Activated CD4-positive, alpha-beta T cell treated with anti-CD3 and anti-CD28 coated beads for 48 hours (primary cell): ENCODE measurements around the gene GPRC5B.

Experiments
- DNase-seq: peaks from one replicate; pipeline ENCODE4 v3.0.0-alpha.2; 2020

The GPRC5B gene

DNA sequence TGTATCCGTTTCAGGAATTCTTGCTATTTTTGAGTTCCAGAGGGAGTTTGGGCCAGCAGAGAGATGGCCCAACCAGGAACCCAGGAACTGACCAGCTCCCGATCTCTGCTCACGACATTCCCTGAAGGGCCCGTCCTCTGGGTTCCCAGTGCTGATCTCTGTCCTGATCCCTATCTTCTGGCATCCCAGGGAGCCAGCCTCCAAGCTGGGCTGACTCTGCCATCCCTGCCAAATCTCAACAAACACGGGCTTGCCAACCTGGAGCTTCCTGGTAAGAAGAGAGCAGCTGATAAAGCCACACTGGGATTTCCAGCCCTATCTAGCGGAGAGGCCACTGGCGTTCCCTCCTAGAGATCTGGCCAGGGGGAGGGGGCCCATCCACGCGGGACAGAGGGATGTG is 16.2 kb downstream of the GPRC5B start:
- no peak for DNase-seq

DNA sequence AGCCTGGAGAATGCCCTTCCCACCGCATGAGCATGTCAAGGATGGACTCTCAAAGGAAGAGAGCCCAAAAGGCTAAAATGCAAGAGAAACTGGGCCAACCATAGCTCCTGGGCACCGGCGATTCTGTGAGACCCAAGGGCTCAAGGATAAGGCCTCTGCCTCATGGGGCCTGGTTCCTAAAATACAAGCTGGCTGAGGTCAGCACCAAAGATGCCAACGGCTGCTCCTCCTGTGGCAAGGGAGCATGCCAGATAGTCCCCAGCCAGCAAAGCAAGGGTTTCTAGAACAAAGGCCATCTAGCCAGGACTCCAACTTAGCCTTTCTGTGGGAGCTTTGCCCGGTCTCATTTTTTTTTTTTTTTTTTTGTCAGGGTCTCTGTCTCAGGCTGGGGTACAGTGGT is 20.1 kb downstream of the GPRC5B start:
- no peak for DNase-seq

DNA sequence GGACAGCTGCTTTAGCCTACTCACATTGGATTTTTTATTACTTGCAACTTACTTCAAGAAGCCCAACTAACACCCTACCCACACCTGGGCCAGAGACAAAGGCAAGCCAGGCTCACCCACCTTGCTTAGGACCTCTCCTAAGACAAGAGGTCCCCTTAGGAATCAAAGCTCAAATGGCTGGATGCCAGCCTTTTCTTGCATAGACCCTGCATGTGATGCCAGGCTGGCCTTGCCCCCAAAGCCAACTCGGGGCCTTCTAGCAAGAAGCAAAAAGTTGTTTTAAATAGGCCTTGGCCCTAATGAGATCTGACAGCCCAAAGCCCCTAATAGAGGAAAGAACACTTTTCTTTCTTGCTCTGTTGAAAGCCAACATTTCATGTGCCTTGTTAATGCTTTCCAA is 20.7 kb downstream of the GPRC5B start:
- DNase-seq = no peak

DNA sequence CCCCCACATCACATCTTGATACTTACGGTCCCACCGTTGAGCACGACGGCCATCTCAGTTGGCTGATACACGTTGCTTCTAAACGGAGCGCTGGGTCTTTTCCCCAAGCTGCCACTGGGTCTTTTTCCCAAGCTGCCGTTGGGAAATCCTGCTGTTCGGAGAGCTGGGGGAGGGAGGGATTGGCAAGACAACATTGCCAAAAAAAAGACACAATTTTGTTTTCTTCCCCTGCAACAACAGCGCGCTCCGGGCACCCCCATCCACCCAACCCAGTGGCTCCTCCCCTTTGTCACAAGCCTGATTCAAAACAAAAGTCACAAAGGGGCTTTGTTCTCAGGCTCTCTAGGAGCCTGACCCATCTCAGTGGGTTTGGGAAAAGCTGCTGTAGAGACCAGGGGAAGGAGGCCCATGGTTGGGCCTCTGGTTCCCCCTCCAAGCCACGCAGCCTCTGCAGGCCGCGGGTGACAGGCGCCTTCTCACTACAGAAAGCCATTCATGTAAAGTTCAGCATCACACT is 22.8 kb downstream of the GPRC5B start:
- no peak for DNase-seq

- DNase-seq = no peak
Observed at GRCh38 chr16:19861133-19861532, 23.5 kb downstream of the GPRC5B start.

GRCh38 chr16:19860166-19861041 is 24.2 kb downstream of the GPRC5B start:
- no peak for DNase-seq

DNA sequence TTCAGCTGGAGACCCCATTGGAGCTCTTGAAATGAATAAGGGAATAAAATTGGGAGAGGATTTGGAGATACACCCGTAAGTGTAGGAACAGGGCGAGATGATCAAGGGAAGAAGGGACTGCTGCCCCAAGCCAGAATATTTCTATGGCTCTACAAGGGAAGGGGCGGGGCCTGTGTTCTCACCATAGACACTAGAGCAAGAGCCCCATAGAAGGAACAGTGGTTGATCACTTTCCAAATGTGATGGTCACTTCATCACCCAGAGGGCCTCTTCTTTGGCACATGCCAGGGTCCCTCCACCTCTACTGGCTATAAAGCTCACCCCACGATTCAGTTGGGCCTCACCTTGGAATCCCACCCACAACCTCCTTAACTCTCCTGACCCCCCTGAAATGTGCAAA is 25.0 kb downstream of the GPRC5B start:
- no peak for DNase-seq

DNA sequence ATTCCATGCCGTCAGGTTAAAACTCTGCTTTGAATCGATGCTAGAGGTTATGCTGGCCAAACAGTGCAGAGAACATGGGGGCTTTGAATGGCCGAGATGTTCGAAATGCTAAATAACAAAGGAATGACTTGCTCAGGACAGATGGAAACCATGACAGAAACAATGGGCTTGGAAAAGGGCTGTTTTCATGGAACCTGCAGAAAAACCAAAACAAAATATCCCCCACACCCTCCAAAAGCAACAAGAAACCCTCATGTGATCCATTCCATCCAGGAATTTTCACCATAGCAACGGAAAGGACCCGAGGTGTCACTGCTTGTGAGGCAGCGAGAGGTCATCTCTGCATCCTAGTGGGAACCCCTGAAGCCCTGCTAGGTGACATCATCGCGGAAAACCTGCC is 25.5 kb downstream of the GPRC5B start:
- no peak for DNase-seq

- no peak for DNase-seq
Observed at GRCh38 chr16:19858340-19859018, 26.2 kb downstream of the GPRC5B start.

- DNase-seq = no peak
Observed at GRCh38 chr16:19857593-19858339, 26.9 kb downstream of the GPRC5B start.

DNA sequence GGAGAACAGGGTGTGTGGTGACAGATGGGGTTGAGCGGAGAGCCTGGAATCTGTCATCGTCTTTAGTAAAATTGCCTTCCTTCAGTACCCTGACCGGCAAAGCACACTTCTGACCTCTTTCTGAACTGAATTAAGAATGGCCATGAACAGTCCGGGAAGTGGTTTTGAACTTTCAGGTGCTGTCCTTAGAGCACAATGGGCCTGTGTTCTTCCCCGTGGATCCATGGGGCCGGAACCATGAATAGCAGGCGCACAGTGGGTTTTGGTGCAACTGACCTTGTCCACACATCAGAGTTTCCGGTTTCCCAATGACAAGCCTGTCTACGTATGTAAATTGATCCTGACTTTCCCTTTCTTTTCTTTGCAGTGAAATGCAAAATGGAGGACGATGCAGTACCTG is 28.5 kb downstream of the GPRC5B start:
- no peak for DNase-seq

- DNase-seq = no peak
Observed at GRCh38 chr16:19854543-19854876, 30.1 kb downstream of the GPRC5B start.

DNA sequence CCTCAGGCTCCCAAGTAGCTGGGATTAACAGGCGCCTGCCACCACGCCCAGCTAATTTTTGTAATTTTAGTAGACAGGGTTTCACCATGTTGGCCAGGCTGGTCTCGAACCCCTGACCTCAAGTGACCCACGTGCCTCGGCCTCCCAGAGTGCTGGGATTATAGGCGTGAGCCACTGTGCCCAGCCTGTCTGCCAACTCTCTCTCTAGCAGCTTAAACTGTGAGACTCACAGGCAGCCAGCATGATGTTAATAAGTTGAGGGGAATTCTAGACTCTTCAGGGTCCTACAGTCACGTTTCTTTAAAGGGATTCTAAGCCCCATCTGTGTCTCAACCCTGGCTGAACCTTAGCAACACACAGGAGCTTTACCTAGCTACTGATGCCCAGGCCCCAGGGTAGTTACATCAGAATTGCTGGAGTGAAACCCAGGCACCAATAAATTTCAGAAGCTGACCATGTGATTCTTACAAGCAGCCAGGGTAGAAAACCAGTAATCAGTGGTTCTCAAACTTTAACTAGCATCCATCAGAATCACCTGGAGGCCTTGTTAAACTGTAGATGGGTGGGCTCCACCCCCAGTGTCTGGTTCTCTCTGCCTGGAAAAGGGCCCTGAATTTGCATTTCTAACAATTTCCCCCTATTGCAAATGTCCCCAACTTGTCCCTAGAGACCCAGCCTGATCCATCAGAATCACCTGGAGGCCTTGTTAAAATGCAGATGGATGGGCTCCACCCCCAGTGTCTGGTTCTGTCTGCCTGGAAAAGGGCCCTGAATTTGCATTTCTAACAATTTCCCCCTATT is 30.7 kb downstream of the GPRC5B start:
- DNase-seq = no peak

GRCh38 chr16:19853132-19853741 is 31.4 kb downstream of the GPRC5B start:
- no peak for DNase-seq

DNA sequence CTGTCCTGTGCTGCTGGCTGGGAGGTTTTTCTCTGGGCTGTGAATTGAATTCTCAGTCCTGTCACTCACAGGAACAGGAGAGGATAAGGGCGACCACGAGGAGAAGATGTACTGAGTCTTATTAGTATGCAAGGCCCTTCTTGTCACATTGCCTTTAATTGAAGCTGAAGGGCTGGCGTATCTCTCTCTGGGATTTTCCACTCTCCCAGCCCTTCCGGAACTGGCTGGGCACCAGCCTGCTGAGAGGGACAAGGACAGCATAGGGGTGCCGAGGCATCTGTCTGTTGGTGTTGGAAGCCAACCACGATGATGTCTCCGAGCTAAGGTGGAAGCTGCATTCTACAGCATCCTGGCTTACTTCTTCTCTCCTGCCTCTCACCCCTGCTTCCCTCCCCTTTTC is 33.2 kb downstream of the GPRC5B start:
- no peak for DNase-seq

GRCh38 chr16:19850131-19850817 is 34.4 kb downstream of the GPRC5B start:
- DNase-seq = no peak

DNA sequence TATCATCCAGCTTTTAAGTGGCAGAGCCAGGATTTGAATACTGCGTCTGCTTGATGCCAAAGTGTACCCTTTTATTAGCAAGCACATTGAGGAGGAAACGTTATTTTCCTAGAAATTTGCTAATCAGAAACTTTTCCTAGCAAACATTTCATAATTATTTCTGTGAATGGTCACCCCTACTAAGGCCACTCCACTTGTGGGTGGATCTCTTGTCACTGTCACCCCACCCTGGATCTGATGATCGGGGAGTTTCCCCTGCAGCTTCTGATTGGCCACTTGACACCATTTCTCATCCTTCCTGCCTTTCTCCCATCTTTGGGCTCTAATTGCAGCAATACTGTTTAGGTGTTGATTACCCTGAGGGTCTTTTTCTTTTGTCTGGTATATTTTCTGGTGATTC is 35.9 kb downstream of the GPRC5B start:
- DNase-seq = no peak

GRCh38 chr16:19846436-19846835 is 38.2 kb downstream of the GPRC5B start:
- no peak for DNase-seq

GRCh38 chr16:19844945-19845641 is 39.6 kb downstream of the GPRC5B start:
- DNase-seq = no peak

GRCh38 chr16:19843371-19843770 is 41.3 kb downstream of the GPRC5B start:
- no peak for DNase-seq
